HG03025 (cell line): ENCODE measurements around the gene EXT2.

Experiments
- ATAC-seq: cut with Tn5 transposase; IDR thresholded peaks from one replicate; pipeline ENCODE4 v1.9.1; 2021; ENCODE audit warnings: mild to moderate bottlenecking, moderate library complexity; ENCODE audit not compliant: unreplicated experiment, low FRiP score

The EXT2 gene

DNA sequence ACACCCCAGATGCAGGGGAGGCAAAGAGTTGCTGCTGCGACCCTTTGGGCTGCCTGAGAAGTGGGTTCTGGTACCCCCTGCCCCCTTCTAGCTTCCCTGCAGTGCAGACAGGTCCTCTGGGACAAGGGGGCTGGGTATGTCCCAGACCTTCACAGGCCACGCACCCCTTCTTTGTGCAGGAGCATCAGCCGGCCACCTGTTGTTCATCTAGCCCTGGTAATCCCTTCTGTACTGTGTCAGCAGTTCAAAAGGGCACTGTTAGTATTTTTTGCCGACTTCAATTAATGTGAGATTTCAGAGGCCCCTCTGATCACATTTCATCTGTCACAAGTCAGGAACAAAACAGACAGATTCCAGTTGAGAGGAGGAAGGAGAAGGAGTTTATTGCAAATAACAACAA, 164.6 kb downstream of the EXT2 start:
- no peak for ATAC-seq

DNA sequence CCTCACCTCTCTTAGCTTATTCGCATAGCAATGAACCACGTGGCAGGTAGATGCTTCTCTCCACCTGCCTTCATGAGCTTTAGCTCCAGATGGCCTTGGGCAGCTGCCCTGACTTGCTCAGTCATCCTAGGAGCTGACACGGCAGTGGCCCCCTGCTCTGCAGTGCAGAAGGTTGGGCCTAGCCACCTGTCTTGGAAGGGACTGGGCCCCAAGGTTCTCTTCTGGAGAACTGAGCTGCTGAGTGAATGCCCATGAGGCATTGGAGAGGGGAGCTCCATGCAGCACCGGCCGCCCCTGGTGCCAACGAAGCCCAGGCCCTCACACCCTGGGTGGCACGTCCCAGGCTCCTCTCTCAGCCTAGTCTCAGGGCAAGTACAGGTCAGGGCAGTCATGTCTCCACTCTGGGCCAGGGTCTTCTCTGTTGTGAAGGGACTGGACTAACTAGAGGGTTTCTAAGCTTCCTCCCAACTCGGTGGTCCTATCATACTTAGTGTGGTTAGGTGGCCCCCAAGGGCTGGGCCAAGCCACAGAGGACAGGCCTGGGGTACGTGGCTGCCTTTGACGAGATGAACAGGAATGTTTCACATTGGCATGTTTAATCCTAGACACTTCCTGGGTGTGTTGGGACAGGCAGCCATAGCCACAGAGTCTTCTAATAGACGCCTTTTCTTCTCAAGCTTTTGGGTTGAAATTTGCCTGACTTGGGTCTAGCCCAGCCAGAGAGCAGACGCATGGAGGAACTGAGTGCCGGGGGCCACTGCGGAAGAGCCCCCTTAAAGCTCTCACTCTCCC, 166.5 kb downstream of the EXT2 start:
- no peak for ATAC-seq

- no peak for ATAC-seq
Observed at GRCh38 chr11:44263738-44264437, 168.4 kb downstream of the EXT2 start.

GRCh38 chr11:44264438-44264749, 168.9 kb downstream of the EXT2 start:
- ATAC-seq = no peak

DNA sequence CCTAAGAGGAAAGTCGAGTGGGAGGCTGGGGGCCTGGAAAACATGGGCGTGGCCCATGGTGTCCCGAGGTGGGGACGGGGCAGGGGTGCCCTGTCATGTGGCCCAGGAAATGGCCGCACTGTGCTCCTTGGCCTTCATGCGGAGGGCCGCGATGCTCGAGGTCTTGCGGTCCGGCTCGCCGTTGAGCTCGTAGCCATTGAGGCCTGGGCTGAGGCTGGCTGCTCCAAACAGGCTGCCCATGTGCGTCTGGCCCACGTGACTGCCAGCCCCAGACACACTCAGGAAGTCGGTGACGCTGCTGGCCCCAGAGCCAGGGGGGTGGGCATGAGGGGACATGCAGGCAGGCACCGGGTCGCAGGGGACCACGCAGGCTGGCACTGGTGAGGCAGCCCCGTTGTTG, 169.3 kb downstream of the EXT2 start:
- ATAC-seq = no peak

DNA sequence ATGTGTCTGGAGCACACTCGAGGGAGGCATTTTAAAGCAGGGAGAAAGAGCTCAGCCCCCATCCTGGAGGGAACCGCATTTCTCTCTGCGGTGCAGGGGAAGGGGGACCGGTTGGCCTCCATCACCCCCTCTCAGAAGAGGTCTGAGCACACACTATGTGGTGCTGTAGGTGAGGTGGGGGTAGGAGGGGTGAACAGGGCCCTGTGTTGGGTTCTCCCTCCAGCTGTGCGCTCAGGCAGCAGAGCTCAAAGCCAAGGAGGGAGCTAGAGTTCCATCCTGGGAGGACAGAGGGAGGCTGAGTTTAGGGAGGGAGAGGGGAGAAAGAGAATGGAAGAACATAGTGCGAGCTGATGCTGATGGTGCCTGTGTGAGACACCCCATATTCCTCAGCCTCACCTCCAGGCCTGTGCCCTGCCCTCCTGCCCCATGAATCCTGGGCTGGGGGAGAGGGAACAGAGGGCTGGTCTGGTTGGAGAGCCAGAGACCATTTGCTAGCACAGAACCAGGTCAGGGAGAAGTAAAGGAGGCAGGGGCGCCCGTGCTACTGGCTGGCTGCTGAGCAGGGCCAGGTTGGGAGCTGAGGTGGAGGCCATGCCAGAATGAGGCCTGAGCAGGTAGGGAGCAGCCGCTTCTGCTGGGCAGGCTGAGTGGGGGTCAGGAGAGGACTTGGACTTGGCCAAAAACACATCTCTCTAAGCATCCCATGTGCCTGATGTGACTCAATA, 170.7 kb downstream of the EXT2 start:
- ATAC-seq = no peak

- no peak for ATAC-seq
Observed at GRCh38 chr11:44267006-44267749, 171.7 kb downstream of the EXT2 start.

- no peak for ATAC-seq
Observed at GRCh38 chr11:44267750-44268613, 172.5 kb downstream of the EXT2 start.

DNA sequence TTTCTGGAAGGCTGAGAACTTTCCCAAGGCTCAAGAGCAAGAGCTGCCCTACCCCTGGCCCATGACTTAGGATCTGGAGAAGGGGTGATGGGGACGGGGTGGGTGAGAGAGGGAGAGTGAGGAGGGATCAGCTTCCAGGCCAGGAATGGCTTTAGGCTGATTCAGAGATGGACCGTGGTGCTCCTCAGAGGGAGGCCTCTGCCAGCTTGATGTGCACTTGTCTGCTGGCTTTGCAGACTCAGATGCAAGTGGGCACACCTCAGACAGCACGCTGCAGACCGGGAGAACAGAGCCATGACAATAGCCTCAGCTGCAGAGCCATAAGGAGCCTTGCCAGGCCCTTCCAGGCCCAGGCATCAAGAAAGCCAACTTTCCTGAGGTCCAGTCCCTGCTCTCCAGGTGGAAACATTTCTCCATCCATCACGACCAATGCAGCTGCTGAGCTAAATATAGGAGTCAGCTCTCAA, 173.2 kb downstream of the EXT2 start:
- ATAC-seq = no peak

DNA sequence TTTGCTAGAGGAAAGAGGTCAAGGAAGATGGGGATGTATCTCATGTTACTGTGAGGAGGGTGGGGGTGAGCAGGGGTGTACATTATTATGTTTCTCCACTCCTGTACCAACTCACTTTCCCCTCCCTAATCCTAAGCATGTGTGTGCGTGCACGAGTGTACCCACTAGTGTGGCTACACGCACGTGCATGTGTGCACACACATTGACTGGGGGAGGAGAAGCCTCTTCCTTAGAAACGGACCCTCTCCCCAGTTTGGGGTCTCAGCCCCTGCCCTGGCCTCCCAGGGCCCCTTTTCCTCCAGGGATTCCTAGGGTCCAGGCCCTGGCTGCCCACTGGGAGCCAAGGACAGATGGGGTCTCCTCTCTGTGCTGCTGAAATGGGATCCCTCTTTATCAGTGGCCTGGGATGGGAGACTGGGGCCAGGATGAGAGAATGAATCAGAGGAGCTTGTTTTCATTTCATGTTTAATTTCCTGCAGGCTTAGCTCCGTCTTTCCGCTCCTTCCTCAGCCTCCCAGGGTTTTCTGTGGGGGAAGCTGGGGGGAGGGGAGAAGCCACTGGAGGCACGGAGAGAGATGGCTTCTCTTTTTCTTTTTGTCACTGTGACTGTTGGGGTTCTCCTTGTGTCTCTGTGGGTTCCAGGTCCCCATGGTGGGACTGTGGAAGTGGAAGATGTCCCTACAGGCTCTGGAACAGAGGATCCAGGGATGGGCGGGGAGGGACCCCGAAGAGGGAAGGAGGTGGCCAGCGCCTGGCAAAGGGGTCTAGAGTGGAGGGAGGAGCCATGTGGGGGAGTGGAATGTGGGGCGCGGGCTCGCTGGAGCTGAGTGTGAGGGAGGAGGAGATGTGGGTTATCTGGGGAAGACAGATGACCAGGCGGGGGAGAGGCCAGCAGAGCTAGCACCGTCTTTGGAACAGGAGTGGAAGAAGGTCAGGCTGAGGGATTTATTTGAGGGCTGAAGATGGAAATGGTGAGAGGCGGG, 174.2 kb downstream of the EXT2 start:
- ATAC-seq = no peak

GRCh38 chr11:44270403-44271273, 175.2 kb downstream of the EXT2 start:
- no peak for ATAC-seq

DNA sequence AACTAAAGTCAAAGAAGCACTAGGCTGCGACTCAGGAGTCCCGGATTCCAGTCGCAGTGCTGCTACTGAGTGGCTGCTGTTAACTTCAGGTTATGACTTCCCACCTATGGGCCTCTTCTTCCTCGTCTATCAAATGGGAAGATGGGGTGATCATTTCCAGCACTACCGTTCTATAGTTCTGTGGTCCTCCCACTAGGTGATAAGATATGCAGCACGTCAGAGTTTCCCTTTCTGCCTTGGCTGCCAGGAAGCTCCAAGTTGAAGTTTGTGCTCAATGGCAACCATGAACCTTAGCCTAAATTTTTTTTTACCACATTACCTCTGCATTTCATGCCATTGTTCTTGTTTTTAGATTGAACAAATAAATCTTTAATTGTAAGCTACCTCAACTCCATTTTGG, 175.8 kb downstream of the EXT2 start:
- ATAC-seq = no peak

DNA sequence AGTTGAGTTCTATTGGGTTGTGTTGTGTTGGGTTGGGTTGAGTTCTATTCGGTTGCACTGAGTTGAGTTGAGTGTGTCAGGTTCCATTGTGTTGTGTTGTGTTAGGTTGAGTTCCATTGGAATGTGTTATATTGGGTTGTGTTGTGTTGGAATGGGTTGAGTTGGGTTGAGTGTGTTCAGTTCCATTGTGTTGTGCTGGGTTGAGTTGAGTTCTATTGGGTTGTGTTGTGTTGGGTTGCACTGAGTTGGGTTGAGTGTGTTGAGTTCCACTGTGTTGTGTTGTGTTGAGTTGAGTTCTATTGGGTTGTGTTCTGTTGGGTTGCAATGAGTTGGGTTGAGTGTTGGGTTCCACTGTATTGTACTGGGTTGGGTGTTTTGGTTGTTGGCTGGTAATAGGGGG, 178.9 kb downstream of the EXT2 start:
- ATAC-seq = no peak

- ATAC-seq = no peak
Observed at GRCh38 chr11:44275241-44275640, 179.8 kb downstream of the EXT2 start.

GRCh38 chr11:44275961-44276550, 180.6 kb downstream of the EXT2 start:
- ATAC-seq = no peak

DNA sequence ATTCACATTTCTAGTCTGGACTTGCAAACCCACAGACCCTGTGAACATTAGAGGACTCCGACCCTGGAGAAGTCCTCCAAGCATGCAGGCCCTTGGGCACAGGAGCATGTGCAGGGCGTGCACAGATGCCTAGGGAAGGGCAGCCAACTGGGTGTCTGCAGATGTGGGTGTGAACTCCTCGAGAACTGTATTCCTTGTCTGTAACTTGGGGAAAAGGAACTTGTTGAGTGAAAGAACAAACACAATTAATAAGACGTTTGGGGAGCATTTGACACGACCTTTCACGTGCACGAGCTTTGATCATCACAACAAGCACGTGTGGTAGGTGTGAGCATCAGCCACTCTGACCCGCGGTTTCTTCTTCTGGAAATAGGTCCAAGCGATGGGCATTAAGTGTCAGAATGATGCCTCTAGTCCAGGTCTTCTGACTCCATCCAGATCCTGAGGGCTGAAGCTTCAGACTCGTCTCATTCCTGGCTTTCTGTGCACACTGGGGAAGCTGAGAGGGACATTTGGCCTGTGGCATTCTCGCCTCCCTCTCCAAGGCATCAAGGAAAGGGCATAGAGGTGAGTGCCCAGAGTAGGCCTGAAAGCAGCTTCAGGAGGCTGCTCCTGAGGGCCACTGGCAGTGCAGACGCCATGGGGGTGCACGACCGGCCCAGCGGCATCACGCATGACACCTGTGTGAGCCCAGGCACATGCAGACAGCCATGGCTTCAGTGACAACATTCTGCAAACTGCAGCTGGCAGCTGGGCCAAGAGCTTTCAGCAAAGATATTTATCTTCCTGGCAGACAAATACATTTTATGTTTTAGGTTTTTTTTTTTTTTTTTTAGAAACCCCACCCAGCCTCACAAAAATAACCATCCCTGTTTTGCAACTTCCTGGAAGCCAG, 182.0 kb downstream of the EXT2 start:
- ATAC-seq = no peak
